Mesendoderm (in vitro differentiated cells): Measurements from ENCODE around the gene TRPM6.

Experiments
- DNase-seq: peaks from one replicate; pipeline ENCODE4 v3.0.0; 2013
- H2AK5ac ChIP-seq: 2 replicates; pipeline ENCODE4 v1.6.1; 2013; ENCODE audit warnings: low read length, inconsistent platforms
- H2BK120ac ChIP-seq: 2 replicates; pipeline ENCODE4 v1.6.1; 2013; ENCODE audit warnings: low read depth, mild to moderate bottlenecking, low read length, moderate library complexity, mixed read lengths
- H2BK15ac ChIP-seq: replicated peaks from 2 replicates; pipeline ENCODE4 v1.6.1; 2013; ENCODE audit warnings: low read depth, mild to moderate bottlenecking, moderate library complexity
- H2BK5ac ChIP-seq: 2 replicates; pipeline ENCODE4 v1.6.1; 2013; ENCODE audit warnings: low read length, inconsistent platforms
- H3K18ac ChIP-seq: 2 replicates; pipeline ENCODE4 v1.6.1; 2013; ENCODE audit warnings: mild to moderate bottlenecking, low read length, mixed read lengths
- H3K23ac ChIP-seq: one replicate; pipeline ENCODE4 v1.6.1; 2013; ENCODE audit warnings: low read length
- H3K27ac ChIP-seq: 2 replicates; pipeline ENCODE4 v1.5.1; 2013; ENCODE audit warnings: low read depth, mild to moderate bottlenecking, inconsistent platforms, low read length, moderate library complexity
- H3K27me3 ChIP-seq: 2 replicates; pipeline ENCODE4 v1.6.1; 2013; ENCODE audit warnings: low read length, control low read depth, mild to moderate bottlenecking, inconsistent platforms; ENCODE audit not compliant: insufficient read depth, poor library complexity
- H3K36me3 ChIP-seq: 2 replicates; pipeline ENCODE4 v1.6.1; 2013; ENCODE audit warnings: low read length, inconsistent platforms; ENCODE audit not compliant: control insufficient read depth, insufficient read depth
- H3K4ac ChIP-seq: one replicate; pipeline ENCODE4 v1.6.1; 2013; ENCODE audit warnings: low read depth, mild to moderate bottlenecking, low read length, moderate library complexity
- H3K4me1 ChIP-seq: 2 replicates; pipeline ENCODE4 v1.6.1; 2013; ENCODE audit warnings: low read depth, low read length, inconsistent platforms; ENCODE audit not compliant: control insufficient read depth
- H3K4me2 ChIP-seq: 2 replicates; pipeline ENCODE4 v1.6.1; 2013; ENCODE audit warnings: low read length
- H3K4me3 ChIP-seq: 2 replicates; pipeline ENCODE4 v1.5.1; 2013; ENCODE audit warnings: mild to moderate bottlenecking, low read length
- H3K56ac ChIP-seq: one replicate; pipeline ENCODE4 v1.6.1; 2013; ENCODE audit warnings: low read length
- H3K79me1 ChIP-seq: 2 replicates; pipeline ENCODE4 v1.6.1; 2013; ENCODE audit warnings: low read length, inconsistent platforms
- H3K79me2 ChIP-seq: 2 replicates; pipeline ENCODE4 v1.6.1; 2013; ENCODE audit warnings: mild to moderate bottlenecking, low read length; ENCODE audit not compliant: control insufficient read depth, insufficient read depth
- H3K9ac ChIP-seq: 2 replicates; pipeline ENCODE4 v1.6.1; 2013; ENCODE audit warnings: low read length, inconsistent platforms
- H4K5ac ChIP-seq: one replicate; pipeline ENCODE4 v1.6.1; 2013; ENCODE audit warnings: low read length
- H4K8ac ChIP-seq: one replicate; pipeline ENCODE4 v1.6.1; 2013; ENCODE audit warnings: low read depth, mild to moderate bottlenecking, control low read depth, low read length, moderate library complexity
- WGBS: extraction: QIAGEN DNeasy Blood & Tissue Kit; methylation state at CpG from one replicate; pipeline ENCODE4 v1.1.7; 2013; ENCODE audit warnings: low lambda C conversion rate, missing lambda C conversion rate; ENCODE audit not compliant: insufficient coverage; ENCODE audit errors: extremely low coverage; 5-methylcytosine and 5-hydroxymethylcytosine counted together

Gene TRPM6

GRCh38 chr9:74770508-74771261 is 117.0 kb downstream of the TRPM6 start:
- Histone ChIP-seq H3K56ac (no peak overlapping the region), H3K4ac (no peak overlapping the region), H2BK120ac (no peak overlapping the region), H3K4me1 (no peaks in the 10 kb centered on the region), H4K8ac (no peak overlapping the region), H3K4me2 (no peak overlapping the region), H3K27ac (no peak overlapping the region), H3K4me3 (no peak overlapping the region), H2BK15ac (no peak overlapping the region), H3K36me3 (no peaks in the 10 kb centered on the region), H3K79me2 (no peaks in the 10 kb centered on the region), H3K23ac (no peak overlapping the region), H2AK5ac (no peak overlapping the region), H3K9ac (no peak overlapping the region), H3K79me1 (no peaks in the 10 kb centered on the region), H3K18ac (no peak overlapping the region), H3K27me3 (no peaks in the 10 kb centered on the region), H4K5ac (no peak overlapping the region), H2BK5ac (no peak overlapping the region)
- DNase-seq, result peak; percentile 83
- 100% methylated on average over 3 of the region's 22 CpGs for WGBS

DNA sequence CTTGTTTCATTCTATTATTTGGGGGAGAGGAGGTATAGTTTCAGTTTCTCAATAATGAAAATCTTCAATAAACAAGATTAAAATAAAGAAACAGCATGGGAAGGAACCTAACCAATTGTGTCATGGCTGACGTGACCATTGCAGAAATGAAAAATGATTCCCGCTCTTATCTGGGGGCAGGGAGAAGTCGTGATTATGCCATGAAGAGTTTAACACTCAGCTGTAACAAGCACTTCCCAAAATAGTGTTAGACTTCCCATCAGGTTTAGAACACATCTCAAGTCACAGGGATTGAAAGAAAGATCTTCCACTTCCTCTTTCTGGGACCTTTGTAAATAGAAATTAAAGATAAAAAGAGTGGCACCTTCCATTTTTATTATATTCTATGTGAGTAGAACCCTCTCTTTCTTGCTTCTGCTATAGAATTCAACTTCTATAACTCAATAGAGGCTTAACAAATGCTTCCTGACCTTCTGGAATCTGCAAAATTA is 122.2 kb downstream of the TRPM6 start:
- WGBS, result no CpG with 5 or more reads among the region's 3 CpGs
- no peak overlapping the region for H3K4me3 ChIP-seq

GRCh38 chr9:74762950-74763349 is 124.8 kb downstream of the TRPM6 start:
- Histone ChIP-seq H3K4ac (no peak overlapping the region), H2BK120ac (no peak overlapping the region), H2AK5ac (no peak overlapping the region), H3K18ac (no peak overlapping the region), H3K36me3 (no peaks in the 10 kb centered on the region), H3K79me1 (no peaks in the 10 kb centered on the region), H3K27ac (no peak overlapping the region), H3K9ac (no peak overlapping the region), H3K23ac (no peak overlapping the region), H3K4me2 (no peak overlapping the region), H4K8ac (no peak overlapping the region), H3K4me1 (no peaks in the 10 kb centered on the region), H3K56ac (no peak overlapping the region), H3K79me2 (no peaks in the 10 kb centered on the region), H3K4me3 (no peak overlapping the region), H2BK5ac (no peak overlapping the region), H4K5ac (no peak overlapping the region), H2BK15ac (no peak overlapping the region), H3K27me3 (no peaks in the 10 kb centered on the region)
- WGBS, result no CpG with 5 or more reads among the region's 1 CpG
- DNase-seq, result peak; percentile 16

More for the DNA sequence above, 122.2 kb downstream of the TRPM6 start:
- no peaks in the 10 kb centered on the region for H3K79me2 ChIP-seq
- H2AK5ac ChIP-seq, result no peak overlapping the region
- H4K5ac ChIP-seq, result no peak overlapping the region
- H2BK15ac ChIP-seq, result no peak overlapping the region
- H4K8ac ChIP-seq, result no peak overlapping the region
- no peaks in the 10 kb centered on the region for H3K36me3 ChIP-seq
- H2BK120ac ChIP-seq, result no peak overlapping the region
- H3K4ac ChIP-seq, result no peak overlapping the region
- no peak overlapping the region for H3K9ac ChIP-seq
- H3K4me1 ChIP-seq, result no peaks in the 10 kb centered on the region
- H3K27me3 ChIP-seq, result no peaks in the 10 kb centered on the region
- DNase-seq, result no peak
- H3K18ac ChIP-seq, result no peak overlapping the region
- H3K23ac ChIP-seq, result no peak overlapping the region
- H3K27ac ChIP-seq, result no peak overlapping the region
- no peaks in the 10 kb centered on the region for H3K79me1 ChIP-seq
- H3K4me2 ChIP-seq, result no peak overlapping the region
- H2BK5ac ChIP-seq, result no peak overlapping the region
- H3K56ac ChIP-seq, result no peak overlapping the region

- no peaks in the 10 kb centered on the region for H3K79me1 ChIP-seq
- no peak overlapping the region for H3K4ac ChIP-seq
- no peak overlapping the region for H3K9ac ChIP-seq
- H4K5ac ChIP-seq, result no peak overlapping the region
- H3K4me1 ChIP-seq, result no peaks in the 10 kb centered on the region
- no peak overlapping the region for H3K4me2 ChIP-seq
- no peak overlapping the region for H3K18ac ChIP-seq
- H4K8ac ChIP-seq, result no peak overlapping the region
- no peak overlapping the region for H2BK15ac ChIP-seq
- H3K56ac ChIP-seq, result no peak overlapping the region
- H3K23ac ChIP-seq, result no peak overlapping the region
- no peaks in the 10 kb centered on the region for H3K79me2 ChIP-seq
- no peak overlapping the region for H2BK120ac ChIP-seq
- no peaks in the 10 kb centered on the region for H3K27me3 ChIP-seq
- H2AK5ac ChIP-seq, result no peak overlapping the region
- no CpG with 5 or more reads among the region's 3 CpGs for WGBS
- H3K27ac ChIP-seq, result no peak overlapping the region
- no peak overlapping the region for H2BK5ac ChIP-seq
- H3K4me3 ChIP-seq, result no peak overlapping the region
- no peaks in the 10 kb centered on the region for H3K36me3 ChIP-seq
- no peak for DNase-seq
Observed at GRCh38 chr9:74760031-74760700, 127.6 kb downstream of the TRPM6 start.

GRCh38 chr9:74755999-74756398 is 131.7 kb downstream of the TRPM6 start:
- Histone ChIP-seq H3K23ac (no peak overlapping the region), H3K56ac (no peak overlapping the region), H3K18ac (no peak overlapping the region), H3K36me3 (no peaks in the 10 kb centered on the region), H3K9ac (no peak overlapping the region), H3K79me2 (no peaks in the 10 kb centered on the region), H3K4me2 (no peak overlapping the region), H2BK5ac (no peak overlapping the region), H2AK5ac (no peak overlapping the region), H3K4ac (no peak overlapping the region), H3K4me3 (no peak overlapping the region), H3K27ac (no peak overlapping the region), H3K27me3 (no peaks in the 10 kb centered on the region), H2BK120ac (no peak overlapping the region), H4K5ac (no peak overlapping the region), H4K8ac (no peak overlapping the region), H3K4me1 (no peaks in the 10 kb centered on the region), H2BK15ac (no peak overlapping the region), H3K79me1 (no peaks in the 10 kb centered on the region)
- DNase-seq, result no peak
- no CpG with 5 or more reads among the region's 3 CpGs for WGBS
